ENCODE data around the gene NTN4.
"Not testable (repeated sequence)": the region's sequence is repeated elsewhere in the genome, so short reads cannot be mapped to it uniquely, and the experiment has no call there.

NTN4 gene

GRCh38 chr12:95705143-95705542 lies 85.4 kb downstream of the NTN4 start:
- DNase-seq, result no peak

GRCh38 chr12:95703986-95704385 lies 86.6 kb downstream of the NTN4 start:
- no peak for DNase-seq

- DNase-seq, result no peak
These were observed 88.7 kb downstream of the NTN4 start for GRCh38 chr12:95701722-95702418.

- DNase-seq, result peak; percentile 40
These were observed 89.3 kb downstream of the NTN4 start for GRCh38 chr12:95701275-95701674.

GRCh38 chr12:95700316-95700785 lies 90.2 kb downstream of the NTN4 start:
- peak; percentile 91 for DNase-seq

GRCh38 chr12:95699579-95699978 lies 91.0 kb downstream of the NTN4 start:
- no peak for DNase-seq

GRCh38 chr12:95694136-95694535 lies 96.4 kb downstream of the NTN4 start:
- DNase-seq, result no peak

GRCh38 chr12:95693689-95694088 lies 96.9 kb downstream of the NTN4 start:
- DNase-seq, result no peak

- no peak for DNase-seq
These were observed 99.5 kb downstream of the NTN4 start for GRCh38 chr12:95690861-95691635.

- DNase-seq, result no peak
These were observed 102.6 kb downstream of the NTN4 start for GRCh38 chr12:95687937-95688336.

- no peak for DNase-seq
These were observed 107.1 kb downstream of the NTN4 start for GRCh38 chr12:95683418-95683817.

GRCh38 chr12:95681210-95681765 lies 109.3 kb downstream of the NTN4 start:
- DNase-seq, result no peak

- no peak for DNase-seq
These were observed 111.9 kb downstream of the NTN4 start for GRCh38 chr12:95678684-95679083.

- not testable (repeated sequence) for DNase-seq
These were observed 112.8 kb downstream of the NTN4 start for GRCh38 chr12:95677782-95678181.

- peak; percentile 69 for DNase-seq
These were observed 115.9 kb downstream of the NTN4 start for GRCh38 chr12:95674631-95675030.

- DNase-seq, result no peak
These were observed 116.4 kb downstream of the NTN4 start for GRCh38 chr12:95674163-95674562.

GRCh38 chr12:95673576-95673975 lies 117.0 kb downstream of the NTN4 start:
- DNase-seq, result no peak

- no peak for DNase-seq
These were observed 118.4 kb downstream of the NTN4 start for GRCh38 chr12:95672166-95672565.

- DNase-seq, result no peak
These were observed 119.3 kb downstream of the NTN4 start for GRCh38 chr12:95671265-95671664.

- DNase-seq, result no peak
These were observed 127.0 kb downstream of the NTN4 start for GRCh38 chr12:95663525-95663924.

GRCh38 chr12:95661360-95661759 lies 129.2 kb downstream of the NTN4 start:
- no peak for DNase-seq

- DNase-seq, result no peak
These were observed 132.2 kb downstream of the NTN4 start for GRCh38 chr12:95658386-95658785.

GRCh38 chr12:95654665-95655064 lies 135.9 kb downstream of the NTN4 start:
- DNase-seq, result not testable (repeated sequence)
